NCI-H146 (cell line): ENCODE data around the gene PPP1R14C.
"Not testable (repeated sequence)": the region's sequence is repeated elsewhere in the genome, so short reads cannot be mapped to it uniquely, and the experiment has no call there.

Source experiments
- DNase-seq: peaks from one replicate; lab custom pipeline; 2025; lab: John Stamatoyannopoulos, UW

Gene PPP1R14C

DNA sequence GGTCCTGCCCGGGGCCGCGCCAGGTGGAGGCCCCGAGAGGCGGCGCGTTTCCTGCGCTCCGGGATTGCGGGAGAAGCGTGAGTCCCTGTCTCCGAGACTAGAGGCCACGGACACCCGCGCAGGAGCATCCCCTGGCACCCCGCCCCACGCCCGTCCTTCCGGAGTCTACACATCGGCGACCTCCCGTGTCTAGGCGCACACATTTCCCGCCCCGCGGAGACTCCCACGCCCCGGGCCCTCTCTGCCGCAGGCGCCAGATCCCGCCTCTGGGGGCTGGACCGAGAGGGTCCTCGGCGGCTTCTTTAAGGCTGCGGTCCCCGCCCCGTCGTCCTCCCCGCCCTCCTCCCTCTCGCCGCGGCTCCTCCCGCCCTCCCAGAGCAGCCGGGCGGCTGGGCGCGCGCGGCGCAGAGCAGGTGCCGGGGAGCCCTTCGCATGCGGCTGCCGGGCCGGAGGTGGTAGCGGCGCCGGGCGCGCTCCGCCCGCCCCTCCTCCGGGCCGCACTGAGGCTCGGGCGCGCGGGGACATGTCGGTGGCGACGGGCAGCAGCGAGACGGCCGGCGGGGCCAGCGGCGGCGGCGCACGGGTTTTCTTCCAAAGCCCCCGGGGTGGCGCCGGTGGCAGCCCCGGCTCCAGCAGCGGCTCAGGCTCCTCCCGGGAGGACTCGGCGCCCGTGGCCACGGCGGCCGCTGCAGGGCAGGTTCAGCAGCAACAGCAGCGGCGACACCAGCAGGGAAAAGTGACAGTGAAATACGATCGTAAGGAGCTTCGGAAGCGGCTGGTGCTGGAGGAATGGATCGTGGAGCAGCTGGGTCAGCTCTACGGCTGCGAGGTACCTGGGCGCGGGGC is at the start of gene PPP1R14C:
Gene PPP1R14C (plus strand): TSS at position 375 of the 846 bp plus-strand sequence. CDS start 149 bp downstream, at position 524.
- DNase-seq, result peak; percentile 92

DNA sequence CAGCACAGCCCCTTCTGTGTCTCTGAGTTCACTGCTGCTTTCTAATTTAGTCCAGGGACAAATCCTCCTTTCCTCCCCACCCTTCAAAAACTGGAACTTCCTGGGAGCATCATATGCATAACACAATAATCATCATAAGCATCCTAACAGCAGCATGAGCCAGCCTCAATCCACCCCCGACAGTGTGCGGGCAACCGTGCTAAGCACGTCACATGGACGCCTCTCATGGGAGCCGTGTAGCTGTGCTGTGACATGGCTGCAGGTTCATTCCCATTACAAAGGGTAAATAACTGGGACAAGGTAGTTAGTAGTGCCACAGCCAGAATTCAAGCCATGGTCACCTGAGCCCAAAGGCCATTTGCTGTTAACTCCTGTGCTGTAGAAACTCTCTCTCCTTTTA is 49.4 kb upstream of the PPP1R14C start:
- DNase-seq, result no peak

DNA sequence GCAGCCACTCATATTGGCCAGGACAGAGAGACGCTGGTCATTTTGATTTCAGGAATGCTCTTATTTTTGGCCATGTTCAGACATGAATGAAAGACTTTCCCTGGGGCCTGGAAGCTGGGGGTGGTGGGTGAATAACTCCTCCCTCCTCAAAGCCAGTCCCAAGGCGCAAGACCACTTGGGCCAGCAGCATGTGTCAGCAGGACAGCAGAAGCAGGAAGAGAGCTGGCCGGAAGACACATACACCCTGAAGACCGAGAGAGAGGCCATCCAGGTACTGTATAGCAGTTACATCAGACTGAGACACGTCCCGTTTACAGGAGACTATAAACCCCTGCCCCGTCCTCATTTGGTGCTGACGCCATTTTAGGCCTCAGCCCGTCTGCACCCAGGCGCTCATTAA is 44.7 kb upstream of the PPP1R14C start:
- no peak for DNase-seq

- DNase-seq, result no peak
Observed at GRCh38 chr6:150099546-150099945, 43.3 kb upstream of the PPP1R14C start.

DNA sequence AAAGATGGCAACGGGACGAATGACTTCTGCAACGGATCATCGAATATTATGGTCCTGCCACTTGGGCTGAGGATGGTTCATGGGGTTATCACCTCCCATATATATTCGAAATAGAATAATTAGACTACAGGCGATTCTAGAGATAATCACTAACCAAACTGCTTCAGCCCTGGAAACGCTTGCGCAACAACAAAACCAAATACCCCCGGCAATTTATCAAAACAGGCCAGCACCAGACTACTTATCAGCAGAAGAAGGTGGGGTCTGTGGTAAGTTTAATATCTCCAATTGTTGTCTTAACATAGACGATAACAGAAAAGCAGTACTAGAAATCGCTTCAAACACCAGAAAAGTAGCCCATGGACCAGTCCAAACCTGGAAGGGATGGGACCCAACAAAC is 42.9 kb upstream of the PPP1R14C start:
- DNase-seq, result no peak

GRCh38 chr6:150100745-150101144 is 42.1 kb upstream of the PPP1R14C start:
- no peak for DNase-seq

GRCh38 chr6:150102750-150103270 is 40.0 kb upstream of the PPP1R14C start:
- DNase-seq, result no peak

DNA sequence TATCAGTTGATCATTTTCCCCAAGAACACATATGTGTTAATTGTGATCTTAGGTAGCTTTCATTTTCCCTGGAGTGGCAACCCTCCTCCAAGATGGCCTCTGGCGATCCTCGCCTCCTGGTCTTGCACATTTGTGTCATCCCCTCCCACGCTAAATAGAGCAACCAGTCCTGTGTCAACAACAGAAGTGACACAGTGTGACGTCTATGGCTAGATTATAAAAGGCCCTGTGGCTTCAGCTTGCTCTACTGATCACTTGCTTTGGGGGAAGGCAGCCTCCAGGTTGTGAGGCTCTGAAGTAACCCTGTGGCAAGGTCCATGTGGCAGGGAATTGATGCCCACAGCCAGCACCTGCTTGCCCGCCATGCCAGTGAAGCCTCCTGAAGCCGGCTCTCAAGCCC is 30.6 kb upstream of the PPP1R14C start:
- no peak for DNase-seq

GRCh38 chr6:150115769-150116168 is 27.1 kb upstream of the PPP1R14C start:
- DNase-seq, result no peak

DNA sequence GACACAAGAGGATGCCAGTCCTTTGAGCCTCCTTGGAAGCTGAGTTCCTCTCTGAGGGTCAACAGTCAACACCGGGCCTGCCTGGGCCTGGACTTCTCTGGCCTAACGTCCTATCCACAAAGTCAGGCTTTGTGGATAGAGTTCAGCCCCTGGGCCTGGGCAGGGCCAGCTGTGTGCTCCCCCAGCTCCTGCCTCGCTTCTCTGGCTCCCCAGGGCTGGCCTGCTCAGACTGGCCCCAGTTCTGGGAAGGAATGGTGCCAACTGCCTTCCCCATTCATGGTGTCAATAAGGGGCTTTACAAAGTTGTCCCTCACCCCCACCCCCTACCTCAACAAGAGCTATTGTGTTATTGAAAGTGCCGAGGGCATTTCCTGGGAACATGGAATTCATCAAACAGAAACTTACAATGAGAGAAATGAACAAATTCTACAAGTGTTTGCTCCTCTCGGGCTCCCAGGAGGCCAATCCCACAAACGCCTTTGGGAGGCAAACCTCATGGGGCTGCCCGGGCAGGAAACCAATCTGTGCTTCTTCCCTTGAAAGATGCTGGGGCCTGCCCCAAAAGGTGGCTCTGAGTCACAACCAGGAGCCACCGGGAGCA is 26.5 kb upstream of the PPP1R14C start:
- no peak for DNase-seq

GRCh38 chr6:150118203-150118602 is 24.6 kb upstream of the PPP1R14C start:
- DNase-seq, result peak; percentile 82

DNA sequence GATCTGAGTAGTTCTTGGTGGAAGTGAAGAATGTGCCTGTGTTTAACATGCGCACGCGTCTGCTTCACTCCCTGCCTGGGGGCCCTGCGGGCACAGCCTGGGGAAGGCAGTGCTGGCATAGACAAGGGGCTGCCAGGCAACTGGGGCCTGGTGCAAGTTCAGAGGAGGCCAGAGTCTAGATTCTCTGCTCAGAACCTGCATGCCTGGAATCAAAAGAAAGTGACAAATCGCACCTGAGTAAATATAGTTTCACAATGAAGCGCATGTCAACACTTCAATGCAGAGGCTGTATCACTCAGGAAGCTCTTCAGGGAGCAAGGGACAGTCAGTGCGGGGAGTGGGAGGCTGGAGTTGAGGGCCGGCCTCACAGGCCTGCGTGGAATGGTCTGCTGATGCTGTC is 24.2 kb upstream of the PPP1R14C start:
- DNase-seq, result peak; percentile 84

- DNase-seq, result peak; percentile 69
Observed at GRCh38 chr6:150119173-150119572, 23.7 kb upstream of the PPP1R14C start.

- no peak for DNase-seq
Observed at GRCh38 chr6:150123645-150124044, 19.2 kb upstream of the PPP1R14C start.

- DNase-seq, result no peak
Observed at GRCh38 chr6:150124235-150124634, 18.6 kb upstream of the PPP1R14C start.

- DNase-seq, result peak; percentile 48
Observed at GRCh38 chr6:150126641-150127291, 16.1 kb upstream of the PPP1R14C start.

DNA sequence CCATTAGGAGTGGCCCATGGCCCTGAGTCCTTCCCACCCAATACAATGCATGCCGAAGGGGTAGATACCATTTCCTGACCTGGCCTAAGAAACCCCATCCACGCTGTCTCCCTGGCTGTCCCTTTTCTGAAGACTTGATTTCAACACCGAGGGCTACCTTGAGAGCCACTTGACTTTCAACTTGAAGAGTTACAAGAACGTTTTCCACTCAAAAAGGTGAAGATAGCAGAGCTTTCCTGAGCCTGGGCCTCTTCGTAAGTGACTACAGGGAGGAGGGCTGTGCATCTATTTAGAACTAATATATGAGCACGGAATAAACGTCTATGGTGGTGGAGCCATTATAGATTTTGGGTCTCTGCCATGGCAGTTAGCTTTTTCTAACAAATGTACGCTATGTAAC is 14.4 kb upstream of the PPP1R14C start:
- DNase-seq, result no peak

GRCh38 chr6:150129616-150130505 is 13.0 kb upstream of the PPP1R14C start:
- DNase-seq, result no peak

DNA sequence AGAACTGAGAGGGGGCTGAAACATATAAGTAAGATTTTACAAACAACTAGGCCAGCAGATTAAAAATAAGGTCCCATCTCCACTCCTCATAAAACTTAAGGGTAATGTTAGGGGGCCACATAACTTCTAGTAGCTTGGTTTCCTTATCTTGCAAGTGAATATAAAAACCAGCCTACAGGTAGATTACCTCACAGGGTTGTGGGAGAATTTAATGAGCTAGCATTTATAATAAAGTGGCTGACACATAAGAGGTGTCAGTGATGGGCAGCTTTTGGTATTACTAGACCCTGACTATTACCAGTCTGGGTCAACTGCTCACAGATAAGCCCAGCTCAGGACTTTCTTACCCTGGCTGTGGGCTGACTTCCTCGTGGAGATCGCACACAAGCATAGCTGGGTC is 9.2 kb upstream of the PPP1R14C start:
- DNase-seq, result no peak

DNA sequence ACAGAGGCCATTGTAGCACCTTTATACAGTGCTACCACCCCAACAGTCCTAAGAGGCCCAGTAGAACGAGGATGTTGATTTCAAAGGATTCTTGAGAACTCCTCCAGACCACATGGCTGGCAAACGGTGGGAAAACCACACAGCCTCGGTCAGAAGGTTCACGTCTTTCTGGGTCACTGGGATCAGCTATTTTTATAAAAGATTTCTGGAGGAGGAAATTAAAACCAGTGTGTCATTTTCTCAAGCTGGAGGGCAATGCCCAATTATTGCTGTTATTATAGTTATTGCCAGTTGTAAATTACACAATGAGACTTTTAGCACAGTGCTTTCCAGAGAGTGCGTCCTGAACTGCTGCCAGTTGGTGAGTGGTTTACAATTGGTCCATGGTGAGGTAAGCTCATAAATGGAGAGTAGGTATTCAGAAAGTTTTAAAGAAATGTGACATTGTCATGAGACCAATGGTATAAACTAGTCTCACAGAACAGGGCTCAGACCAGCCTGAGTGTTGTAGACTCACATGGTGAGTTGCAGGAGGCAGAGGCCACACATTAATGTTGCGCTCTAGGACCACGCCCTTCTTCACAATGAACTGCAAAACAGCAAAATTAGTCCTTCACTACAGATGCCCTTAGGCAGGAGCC is 8.4 kb upstream of the PPP1R14C start:
- DNase-seq, result no peak

DNA sequence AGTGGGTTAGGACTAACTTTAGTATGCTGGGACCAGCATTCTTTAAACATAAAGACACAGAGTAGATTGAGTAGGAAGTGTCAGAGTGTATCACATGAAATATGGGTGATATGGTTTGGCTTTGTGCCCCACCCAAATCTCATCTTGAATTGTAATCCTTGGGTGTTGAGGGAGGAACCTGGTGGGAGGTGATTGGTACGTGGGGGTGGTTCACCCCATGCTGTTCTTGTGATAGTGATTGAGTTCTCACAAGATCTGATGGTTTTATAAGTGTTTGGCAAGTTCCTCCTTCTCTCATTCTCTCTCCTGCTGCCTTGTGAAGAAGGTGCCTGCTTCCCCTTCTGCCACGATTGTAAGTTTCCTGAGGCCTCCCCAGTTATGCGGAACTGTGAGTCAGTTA is 5.1 kb upstream of the PPP1R14C start:
- not testable (repeated sequence) for DNase-seq
